Lower lobe of right lung (tissue), 2 donors: ENCODE data around the gene OPRL1. TPM values are rescaled to one million over a fixed set of nuclear protein-coding genes. Genes with fewer than 3 reads are reported as not detected.

Experiments
- ATAC-seq, 2 donors: fragments of 200-7000 bp; cut with Tn5 transposase; one replicate each; pipeline ENCODE4 v1.9.1; 2020 to 2022; ENCODE audit warnings: mild to moderate bottlenecking in 2 of 2, moderate library complexity in 2 of 2
- DNase-seq: peaks from one replicate; pipeline ENCODE4 v3.0.0-alpha.2; 2020
- H3K27ac ChIP-seq: fragments of 200-600 bp; one replicate; pipeline ENCODE4 v1.8.0; 2022
- H3K27me3 ChIP-seq: fragments of 200-600 bp; one replicate; pipeline ENCODE4 v1.8.0; 2022; ENCODE audit warnings: low read depth
- H3K36me3 ChIP-seq: fragments of 200-600 bp; one replicate; pipeline ENCODE4 v1.8.0; 2022; ENCODE audit warnings: mild to moderate bottlenecking
- H3K4me1 ChIP-seq: fragments of 200-600 bp; one replicate; pipeline ENCODE4 v1.8.0; 2022
- H3K4me3 ChIP-seq: fragments of 200-600 bp; one replicate; pipeline ENCODE4 v1.8.0; 2022; ENCODE audit warnings: mild to moderate bottlenecking
- H3K9me3 ChIP-seq: fragments of 200-600 bp; one replicate; pipeline ENCODE4 v1.8.0; 2022
- CTCF ChIP-seq: fragments of 200-600 bp; IDR thresholded peaks from one replicate; pipeline ENCODE4 v1.8.0; 2022; ENCODE audit warnings: antibody characterized with exemption, mild to moderate bottlenecking
- intact Hi-C: fragments of 100-400 bp; cut with DNase I; formaldehyde crosslinking; loops from one replicate; pipeline ENCODE4 v1.11.0; 2022
- total RNA-seq: library from RNA; stranded (reverse); fragmentation: NEBNext Ultra II Directional; extraction: Animal tissue kit (Norgen Biotek cat#: 25700); gene quantifications from one replicate; pipeline ENCODE4 v1.2.1, GENCODE V29; 2021
- donor health status: DM: no; HTN: yes; CAD: no; lungs with severe emphysema.

OPRL1 gene
- total RNA-seq, 1 donor from 2014 or later = 2.6 TPM

- H3K27me3 ChIP-seq = peaks cover 17% of the 10 kb centered on the region
- ATAC-seq (no peak), DNase-seq (peak; percentile 29)
- H3K27ac ChIP-seq = no peak overlapping the region
- H3K36me3 ChIP-seq = no peaks in the 10 kb centered on the region
- H3K4me1 ChIP-seq = no peaks in the 10 kb centered on the region
- H3K9me3 ChIP-seq = no peaks in the 10 kb centered on the region
- TF ChIP-seq CTCF = no peak
- intact Hi-C loops = no loop called here
- no peak overlapping the region for H3K4me3 ChIP-seq
These were observed 58.5 kb downstream of the OPRL1 start for GRCh38 chr20:64138276-64138815.

- Histone ChIP-seq H3K36me3 (no peaks in the 10 kb centered on the region), H3K4me3 (no peak overlapping the region), H3K27ac (no peak overlapping the region), H3K4me1 (no peaks in the 10 kb centered on the region), H3K27me3 (peaks cover 11% of the 10 kb centered on the region), H3K9me3 (no peaks in the 10 kb centered on the region)
- no peak for TF ChIP-seq CTCF
- no peak for ATAC-seq
- peak; percentile 33 for DNase-seq
- intact Hi-C loops = no loop called here
These were observed 59.5 kb downstream of the OPRL1 start for GRCh38 chr20:64139199-64140060.

DNA sequence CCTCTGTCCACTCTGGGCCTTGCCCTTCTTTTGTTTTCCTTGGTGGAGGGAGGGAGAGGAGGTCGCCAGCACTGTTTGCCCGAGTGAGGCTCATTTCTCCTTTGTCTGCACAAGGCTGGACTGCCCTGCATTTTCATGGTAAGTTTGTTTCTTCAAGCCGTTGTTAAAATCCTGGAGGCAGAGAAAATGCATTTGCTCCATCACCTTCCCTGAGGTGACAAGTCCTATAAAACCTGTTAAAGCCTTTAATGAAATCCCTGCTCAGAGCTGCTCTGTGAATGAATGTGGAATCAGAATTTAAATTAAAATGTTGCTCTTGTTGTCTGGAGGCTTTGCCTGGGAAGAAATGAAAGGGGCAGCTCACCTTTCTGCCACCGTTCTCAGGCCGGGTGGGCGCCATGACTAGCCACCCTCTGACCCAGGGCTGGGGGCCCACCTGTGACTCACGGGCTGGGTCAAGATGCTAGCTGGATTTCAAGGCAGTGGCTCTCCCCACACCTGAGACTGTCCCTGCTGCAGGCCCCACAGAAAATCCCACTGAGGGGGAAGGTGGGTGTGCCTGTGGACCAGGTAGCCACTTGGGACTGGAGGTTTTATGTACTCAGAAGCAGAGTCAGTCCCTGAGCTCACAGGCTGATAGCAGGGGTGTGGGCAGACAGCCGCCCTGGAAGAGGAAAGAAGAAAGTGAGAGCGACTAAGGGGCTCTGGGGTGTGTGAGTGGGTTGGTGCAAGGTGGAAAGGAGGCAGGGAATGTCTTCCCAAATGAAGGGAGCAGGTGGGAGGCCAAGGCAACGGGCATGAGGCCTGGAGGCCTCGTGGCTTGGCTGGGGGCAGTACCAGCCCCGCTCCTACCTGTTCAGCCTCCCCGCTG, 60.4 kb downstream of the OPRL1 start:
- intact Hi-C loops = no loop called here
- H3K27me3 ChIP-seq = peaks cover 11% of the 10 kb centered on the region
- H3K9me3 ChIP-seq = no peaks in the 10 kb centered on the region
- H3K4me3 ChIP-seq = no peak overlapping the region
- no peak overlapping the region for H3K27ac ChIP-seq
- no peak for ATAC-seq
- H3K36me3 ChIP-seq = no peaks in the 10 kb centered on the region
- peak; percentile 18 for DNase-seq
- no peak for TF ChIP-seq CTCF
- H3K4me1 ChIP-seq = no peaks in the 10 kb centered on the region

DNA sequence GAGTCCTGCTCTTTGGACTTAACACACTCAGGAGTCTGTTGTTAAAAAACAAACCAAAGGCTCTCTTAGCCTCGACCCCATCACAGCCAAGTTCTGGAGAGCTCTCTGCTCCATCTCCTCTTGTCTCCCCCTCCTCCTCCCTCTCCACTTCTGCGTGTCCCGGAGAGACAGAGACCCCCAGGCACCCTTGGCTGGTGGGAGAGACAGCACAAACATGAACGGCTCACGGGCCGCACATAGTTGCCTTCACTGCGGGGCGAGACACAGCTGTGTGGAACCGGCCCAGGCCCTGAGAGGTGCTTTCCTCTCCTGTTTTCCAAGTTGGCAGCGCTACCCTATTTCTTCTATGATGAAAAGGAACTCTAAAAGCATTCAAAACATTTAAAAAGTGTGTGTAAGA, 61.1 kb downstream of the OPRL1 start:
- H3K36me3 ChIP-seq = no peaks in the 10 kb centered on the region
- TF ChIP-seq CTCF = no peak
- H3K27me3 ChIP-seq = peaks cover 11% of the 10 kb centered on the region
- no peak overlapping the region for H3K4me3 ChIP-seq
- intact Hi-C loops = no loop called here
- no peaks in the 10 kb centered on the region for H3K4me1 ChIP-seq
- H3K9me3 ChIP-seq = no peaks in the 10 kb centered on the region
- ATAC-seq (no peak), DNase-seq (peak; percentile 35)
- H3K27ac ChIP-seq = no peak overlapping the region

DNA sequence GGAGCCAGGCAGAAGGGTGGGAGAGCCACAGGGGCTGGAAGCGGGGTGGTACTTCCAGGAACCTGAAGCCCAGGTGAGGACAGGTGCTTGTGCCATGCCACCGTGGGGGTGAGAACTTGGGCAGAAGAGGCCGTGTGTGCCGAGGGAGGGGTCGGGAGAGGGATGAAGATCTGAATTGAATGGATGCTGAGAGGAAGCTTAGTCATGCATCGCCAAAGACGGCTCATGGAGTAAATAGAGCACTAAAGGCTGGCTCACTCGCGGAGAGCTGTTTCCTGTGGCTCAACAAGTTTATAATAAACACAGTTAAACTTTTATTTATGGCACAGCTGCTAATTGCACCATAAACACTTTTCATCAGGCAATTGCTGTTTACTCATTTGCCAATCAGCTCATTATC, 62.7 kb downstream of the OPRL1 start:
- H3K9me3 ChIP-seq = no peaks in the 10 kb centered on the region
- ATAC-seq = no peak
- no peak for TF ChIP-seq CTCF
- H3K4me1 ChIP-seq = no peaks in the 10 kb centered on the region
- intact Hi-C loops = no loop called here
- H3K27ac ChIP-seq = no peak overlapping the region
- peak; percentile 13 for DNase-seq
- no peak overlapping the region for H3K4me3 ChIP-seq
- H3K27me3 ChIP-seq = peaks cover 19% of the 10 kb centered on the region
- H3K36me3 ChIP-seq = no peaks in the 10 kb centered on the region
